Neural progenitor cell (in vitro differentiated cells): Measurements from ENCODE around the gene KLF4. TPM values are rescaled to one million over a fixed set of nuclear protein-coding genes. Genes with fewer than 3 reads are reported as not detected.
A peak's percentile ranks its signal among the peaks of the same experiment; 100 is the strongest.

ENCODE experiments used
- DNase-seq: peaks from one replicate; pipeline ENCODE4 v3.0.0-alpha.2; 2016; ENCODE audit warnings: low spot score
- H2AFZ ChIP-seq: fragments of 200-600 bp; sonication (generic); replicated peaks from 2 replicates; pipeline ENCODE4 v1.6.1; 2016; ENCODE audit warnings: antibody characterized with exemption
- H3F3A ChIP-seq: fragments of 200-600 bp; sonication (generic); 2 replicates; pipeline ENCODE4 v1.6.1; 2016; ENCODE audit warnings: antibody characterized with exemption, low read depth
- H3K27ac ChIP-seq: fragments of 200-600 bp; sonication (generic); 2 replicates; pipeline ENCODE4 v1.5.1; 2016; ENCODE audit warnings: mild to moderate bottlenecking
- H3K27me3 ChIP-seq: fragments of 200-600 bp; sonication (generic); 2 replicates; pipeline ENCODE4 v1.6.1; 2016; ENCODE audit warnings: mild to moderate bottlenecking, moderate library complexity
- H3K36me3 ChIP-seq: fragments of 200-600 bp; sonication (generic); 2 replicates; pipeline ENCODE4 v1.5.1; 2016
- H3K4me1 ChIP-seq: fragments of 200-600 bp; sonication (generic); 2 replicates; pipeline ENCODE4 v1.6.1; 2016; ENCODE audit warnings: mixed run types
- H3K4me2 ChIP-seq: fragments of 200-600 bp; sonication (generic); 2 replicates; pipeline ENCODE4 v1.6.1; 2016
- H3K4me3 ChIP-seq: fragments of 200-600 bp; sonication (generic); 2 replicates; pipeline ENCODE4 v1.5.1; 2016
- H3K79me2 ChIP-seq: fragments of 200-600 bp; sonication (generic); 2 replicates; pipeline ENCODE4 v1.6.1; 2016; ENCODE audit warnings: low read depth
- H3K9ac ChIP-seq: fragments of 200-600 bp; sonication (generic); 2 replicates; pipeline ENCODE4 v1.6.1; 2016
- H3K9me3 ChIP-seq: fragments of 200-600 bp; sonication (generic); 2 replicates; pipeline ENCODE4 v1.5.1; 2016; ENCODE audit warnings: low read depth
- H4K20me1 ChIP-seq: fragments of 200-600 bp; sonication (generic); 2 replicates; pipeline ENCODE4 v1.6.1; 2016; ENCODE audit warnings: low read depth
- H3K27ac Mint-ChIP-seq: 3 replicates; pipeline ENCODE4 v1.8.0; 2021; ENCODE audit warnings: mixed read lengths
- H3K27me3 Mint-ChIP-seq: 2 replicates; pipeline ENCODE4 v1.8.0; 2022; ENCODE audit warnings: low read depth, mild to moderate bottlenecking, inconsistent platforms, moderate library complexity, mixed read lengths; ENCODE audit not compliant: insufficient read depth
- H3K36me3 Mint-ChIP-seq: 3 replicates; pipeline ENCODE4 v1.8.0; 2021; ENCODE audit warnings: mixed read lengths
- H3K4me1 Mint-ChIP-seq: 3 replicates; pipeline ENCODE4 v1.8.0; 2021; ENCODE audit warnings: mixed read lengths
- H3K4me3 Mint-ChIP-seq: 3 replicates; pipeline ENCODE4 v1.8.0; 2021; ENCODE audit warnings: mild to moderate bottlenecking, moderate library complexity, mixed read lengths
- H3K9me3 Mint-ChIP-seq: 3 replicates; pipeline ENCODE4 v1.8.0; 2020; ENCODE audit warnings: mixed read lengths
- EZH2 ChIP-seq: fragments of 200-600 bp; sonication (generic); IDR thresholded peaks from 2 replicates; pipeline ENCODE4 v1.6.1; 2017; ENCODE audit warnings: antibody characterized with exemption, mild to moderate bottlenecking, moderate library complexity
- EZH2phosphoT487 ChIP-seq: fragments of 200-600 bp; sonication (generic); IDR thresholded peaks from 2 replicates; pipeline ENCODE4 v1.6.1; 2017; ENCODE audit warnings: antibody characterized with exemption
- total RNA-seq: library from RNA; depleted of rRNA; stranded (reverse); fragments of >200 nt; gene quantifications from 2 replicates; pipeline ENCODE4 v1.2.3, GENCODE V29; 2015; ENCODE audit warnings: low replicate concordance
- TF ChIP-seq, protein P1 (sequence below): fragments of 200-600 bp; sonication (generic); IDR thresholded peaks from 2 replicates; pipeline ENCODE4 v1.5.1; 2017; ENCODE audit warnings: antibody characterized with exemption, mild to moderate bottlenecking

Gene KLF4
- total RNA-seq, 1 donor from 2014 or later: 0.51 TPM

DNA sequence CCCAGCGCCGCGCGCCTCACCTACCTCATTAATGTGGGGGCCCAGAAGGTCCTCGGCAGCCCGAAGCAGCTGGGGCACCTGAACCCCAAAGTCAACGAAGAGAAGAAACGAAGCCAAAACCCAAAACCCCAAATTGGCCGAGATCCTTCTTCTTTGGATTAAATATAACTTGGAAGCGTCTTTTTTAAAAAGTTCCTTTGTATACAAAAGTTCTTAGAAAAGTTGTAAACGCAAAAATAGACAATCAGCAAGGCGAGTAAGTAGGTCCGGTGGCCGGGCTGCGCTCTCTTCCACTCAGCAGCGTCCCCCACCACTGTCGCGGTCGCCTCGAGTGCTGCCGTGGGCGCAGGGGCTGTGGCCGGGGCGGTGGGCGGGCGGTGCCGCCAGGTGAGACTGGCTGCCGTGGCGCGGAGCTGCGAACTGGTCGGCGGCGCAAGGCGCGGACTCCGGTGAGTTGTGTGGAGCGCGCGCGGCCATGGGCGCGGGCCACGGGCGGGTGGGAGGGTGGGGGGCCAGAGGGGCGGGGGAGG is 360 bp downstream of the KLF4 start:
- Histone ChIP-seq H3F3A (peaks cover 20% of the 10 kb centered on the region), H3K9me3 (no peaks in the 10 kb centered on the region), H3K4me1 (peaks cover 14% of the 10 kb centered on the region), H2AFZ (peak overlapping the region; percentile 22), H3K4me2 (peak overlapping the region; percentile 94), H3K4me3 (peak overlapping the region; percentile 66), H3K27me3 (peaks cover 74% of the 10 kb centered on the region), H3K36me3 (no peaks in the 10 kb centered on the region), H3K79me2 (no peaks in the 10 kb centered on the region), H4K20me1 (peaks cover 7% of the 10 kb centered on the region), H3K27ac (no peak overlapping the region), H3K9ac (no peak overlapping the region)
- no peaks in the 10 kb centered on the region for H3K36me3 Mint-ChIP-seq
- H3K4me3 Mint-ChIP-seq: peak overlapping the region; percentile 86
- no peak overlapping the region for H3K27ac Mint-ChIP-seq
- no peaks in the 10 kb centered on the region for H3K9me3 Mint-ChIP-seq
- peaks cover 48% of the 10 kb centered on the region for H3K27me3 Mint-ChIP-seq
- DNase-seq: no peak
- H3K4me1 Mint-ChIP-seq: peaks cover 16% of the 10 kb centered on the region
- no peak for TF ChIP-seq EZH2
- TF ChIP-seq, protein P1, sequence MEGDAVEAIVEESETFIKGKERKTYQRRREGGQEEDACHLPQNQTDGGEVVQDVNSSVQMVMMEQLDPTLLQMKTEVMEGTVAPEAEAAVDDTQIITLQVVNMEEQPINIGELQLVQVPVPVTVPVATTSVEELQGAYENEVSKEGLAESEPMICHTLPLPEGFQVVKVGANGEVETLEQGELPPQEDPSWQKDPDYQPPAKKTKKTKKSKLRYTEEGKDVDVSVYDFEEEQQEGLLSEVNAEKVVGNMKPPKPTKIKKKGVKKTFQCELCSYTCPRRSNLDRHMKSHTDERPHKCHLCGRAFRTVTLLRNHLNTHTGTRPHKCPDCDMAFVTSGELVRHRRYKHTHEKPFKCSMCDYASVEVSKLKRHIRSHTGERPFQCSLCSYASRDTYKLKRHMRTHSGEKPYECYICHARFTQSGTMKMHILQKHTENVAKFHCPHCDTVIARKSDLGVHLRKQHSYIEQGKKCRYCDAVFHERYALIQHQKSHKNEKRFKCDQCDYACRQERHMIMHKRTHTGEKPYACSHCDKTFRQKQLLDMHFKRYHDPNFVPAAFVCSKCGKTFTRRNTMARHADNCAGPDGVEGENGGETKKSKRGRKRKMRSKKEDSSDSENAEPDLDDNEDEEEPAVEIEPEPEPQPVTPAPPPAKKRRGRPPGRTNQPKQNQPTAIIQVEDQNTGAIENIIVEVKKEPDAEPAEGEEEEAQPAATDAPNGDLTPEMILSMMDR: no peak
- TF ChIP-seq EZH2phosphoT487: no peak

DNA sequence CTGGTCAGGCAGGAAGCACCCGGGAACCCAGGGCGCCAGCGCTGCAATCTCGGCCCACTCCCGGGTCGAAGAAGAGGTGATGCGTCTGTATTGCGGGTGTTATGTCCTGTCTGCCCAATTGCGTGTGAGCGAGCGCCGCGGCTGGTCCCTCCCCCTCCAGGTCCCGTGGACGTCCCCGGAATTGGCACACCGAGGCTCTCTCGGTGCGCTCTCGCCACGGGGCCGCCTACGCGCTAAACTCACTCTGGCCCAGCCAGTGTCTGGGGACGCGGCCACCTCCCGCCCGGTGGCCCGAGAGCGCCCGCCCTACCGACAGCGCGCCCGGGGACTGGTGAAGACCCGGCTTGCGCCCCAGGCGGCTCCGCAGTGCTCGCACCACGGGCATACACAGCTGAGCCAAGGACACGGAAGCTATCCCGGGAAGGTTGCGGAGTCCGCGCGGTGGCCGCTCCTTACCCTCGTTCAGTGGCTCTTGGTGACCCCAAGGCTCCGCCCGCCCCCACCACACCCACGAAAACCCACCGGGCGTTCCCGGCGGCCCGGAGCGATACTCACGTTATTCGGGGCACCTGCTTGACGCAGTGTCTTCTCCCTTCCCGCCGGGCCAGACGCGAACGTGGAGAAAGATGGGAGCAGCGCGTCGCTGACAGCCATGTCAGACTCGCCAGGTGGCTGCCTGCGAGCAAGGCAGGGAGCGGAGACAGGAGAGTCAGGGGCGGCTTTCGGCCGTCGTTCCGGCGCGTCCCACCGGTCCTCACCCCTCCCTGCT is 1.0 kb downstream of the KLF4 start:
- Mint-ChIP-seq H3K27ac (no peak overlapping the region), H3K4me3 (peak overlapping the region; percentile 86), H3K36me3 (no peaks in the 10 kb centered on the region), H3K4me1 (peaks cover 16% of the 10 kb centered on the region), H3K27me3 (peaks cover 48% of the 10 kb centered on the region), H3K9me3 (no peaks in the 10 kb centered on the region)
- Histone ChIP-seq H3K27ac (no peak overlapping the region), H3K27me3 (peaks cover 73% of the 10 kb centered on the region), H3K4me2 (peak overlapping the region; percentile 94), H2AFZ (peak overlapping the region; percentile 22), H4K20me1 (peaks cover 7% of the 10 kb centered on the region), H3K79me2 (no peaks in the 10 kb centered on the region), H3K4me1 (peaks cover 14% of the 10 kb centered on the region), H3K4me3 (peak overlapping the region; percentile 66), H3F3A (peaks cover 20% of the 10 kb centered on the region), H3K36me3 (no peaks in the 10 kb centered on the region), H3K9ac (no peak overlapping the region), H3K9me3 (no peaks in the 10 kb centered on the region)
- peak; percentile 95 for TF ChIP-seq EZH2
- TF ChIP-seq, protein P1: no peak
- peak; percentile 88 for TF ChIP-seq EZH2phosphoT487
- peak; percentile 64 for DNase-seq

DNA sequence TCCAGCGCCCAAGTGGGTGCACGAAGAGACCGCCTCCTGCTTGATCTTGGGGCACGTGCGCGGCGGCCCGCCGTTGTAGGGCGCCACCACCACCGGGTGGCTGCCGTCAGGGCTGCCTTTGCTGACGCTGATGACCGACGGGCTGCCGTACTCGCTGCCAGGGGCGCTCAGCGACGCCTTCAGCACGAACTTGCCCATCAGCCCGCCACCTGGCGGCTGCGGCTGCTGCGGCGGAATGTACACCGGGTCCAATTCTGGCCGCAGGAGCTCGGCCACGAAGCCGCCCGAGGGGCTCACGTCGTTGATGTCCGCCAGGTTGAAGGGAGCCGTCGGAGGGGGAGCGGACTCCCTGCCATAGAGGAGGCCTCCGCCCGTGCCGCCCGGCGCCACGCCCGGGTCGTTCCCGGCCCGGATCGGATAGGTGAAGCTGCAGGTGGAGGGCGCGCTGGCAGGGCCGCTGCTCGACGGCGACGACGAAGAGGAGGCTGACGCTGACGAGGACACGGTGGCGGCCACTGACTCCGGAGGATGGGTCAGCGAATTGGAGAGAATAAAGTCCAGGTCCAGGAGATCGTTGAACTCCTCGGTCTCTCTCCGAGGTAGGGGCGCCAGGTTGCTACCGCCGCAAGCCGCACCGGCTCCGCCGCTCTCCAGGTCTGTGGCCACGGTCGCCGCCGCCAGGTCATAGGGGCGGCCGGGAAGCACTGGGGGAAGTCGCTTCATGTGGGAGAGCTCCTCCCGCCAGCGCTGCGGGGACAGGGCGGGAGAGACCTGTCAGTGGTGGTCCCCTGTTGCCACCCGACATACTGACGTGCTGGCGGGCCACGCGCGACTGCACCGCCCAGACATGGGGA is 1.8 kb downstream of the KLF4 start:
- TF ChIP-seq, protein P1: peak; percentile 73
- TF ChIP-seq EZH2 (no peak), EZH2phosphoT487 (peak; percentile 98)
- Mint-ChIP-seq H3K27me3 (peaks cover 48% of the 10 kb centered on the region), H3K9me3 (no peaks in the 10 kb centered on the region), H3K4me1 (peaks cover 16% of the 10 kb centered on the region), H3K36me3 (no peaks in the 10 kb centered on the region), H3K27ac (no peak overlapping the region), H3K4me3 (peak overlapping the region; percentile 86)
- Histone ChIP-seq H3K4me3 (peak overlapping the region; percentile 66), H3K27ac (no peak overlapping the region), H4K20me1 (peaks cover 7% of the 10 kb centered on the region), H3F3A (peaks cover 20% of the 10 kb centered on the region), H3K9ac (no peak overlapping the region), H3K36me3 (no peaks in the 10 kb centered on the region), H3K9me3 (no peaks in the 10 kb centered on the region), H3K79me2 (no peaks in the 10 kb centered on the region), H3K27me3 (peaks cover 70% of the 10 kb centered on the region), H3K4me2 (peak overlapping the region; percentile 94), H2AFZ (peak overlapping the region; percentile 26), H3K4me1 (peaks cover 14% of the 10 kb centered on the region)
- peak; percentile 85 for DNase-seq
